GM12874 (cell line): ENCODE measurements around the gene FOXP1.

Source experiments
- CTCF ChIP-seq: IDR thresholded peaks from 2 replicates; pipeline ENCODE4 v1.5.1; 2011; ENCODE audit warnings: low read depth, mild to moderate bottlenecking, control low read depth, low read length, moderate library complexity; ENCODE audit not compliant: insufficient read depth

The FOXP1 gene

GRCh38 chr3:71407823-71408222 lies 175.7 kb downstream of the FOXP1 start:
- TF ChIP-seq CTCF: no peak

GRCh38 chr3:71406972-71407810 lies 176.3 kb downstream of the FOXP1 start:
- TF ChIP-seq CTCF: no peak

GRCh38 chr3:71402911-71403310 lies 180.6 kb downstream of the FOXP1 start:
- no peak for TF ChIP-seq CTCF

- TF ChIP-seq CTCF: no peak
Measured at GRCh38 chr3:71402280-71402679, 181.2 kb downstream of the FOXP1 start.

- TF ChIP-seq CTCF: no peak
Measured at GRCh38 chr3:71401695-71402231, 181.8 kb downstream of the FOXP1 start.

- TF ChIP-seq CTCF: no peak
Measured at GRCh38 chr3:71400986-71401451, 182.5 kb downstream of the FOXP1 start.

- TF ChIP-seq CTCF: no peak
Measured at GRCh38 chr3:71399478-71399877, 184.1 kb downstream of the FOXP1 start.
